Measurements from ENCODE around the gene ALK.

ALK gene

GRCh38 chr2:29335396-29335795 lies 586.0 kb downstream of the ALK start:
- no peak for TF ChIP-seq TAF1 (IDR thresholded peaks at IDR 0.05; ENCODE audit: borderline replicate concordance, insufficient read depth, low read length)
- TF ChIP-seq, protein P1, sequence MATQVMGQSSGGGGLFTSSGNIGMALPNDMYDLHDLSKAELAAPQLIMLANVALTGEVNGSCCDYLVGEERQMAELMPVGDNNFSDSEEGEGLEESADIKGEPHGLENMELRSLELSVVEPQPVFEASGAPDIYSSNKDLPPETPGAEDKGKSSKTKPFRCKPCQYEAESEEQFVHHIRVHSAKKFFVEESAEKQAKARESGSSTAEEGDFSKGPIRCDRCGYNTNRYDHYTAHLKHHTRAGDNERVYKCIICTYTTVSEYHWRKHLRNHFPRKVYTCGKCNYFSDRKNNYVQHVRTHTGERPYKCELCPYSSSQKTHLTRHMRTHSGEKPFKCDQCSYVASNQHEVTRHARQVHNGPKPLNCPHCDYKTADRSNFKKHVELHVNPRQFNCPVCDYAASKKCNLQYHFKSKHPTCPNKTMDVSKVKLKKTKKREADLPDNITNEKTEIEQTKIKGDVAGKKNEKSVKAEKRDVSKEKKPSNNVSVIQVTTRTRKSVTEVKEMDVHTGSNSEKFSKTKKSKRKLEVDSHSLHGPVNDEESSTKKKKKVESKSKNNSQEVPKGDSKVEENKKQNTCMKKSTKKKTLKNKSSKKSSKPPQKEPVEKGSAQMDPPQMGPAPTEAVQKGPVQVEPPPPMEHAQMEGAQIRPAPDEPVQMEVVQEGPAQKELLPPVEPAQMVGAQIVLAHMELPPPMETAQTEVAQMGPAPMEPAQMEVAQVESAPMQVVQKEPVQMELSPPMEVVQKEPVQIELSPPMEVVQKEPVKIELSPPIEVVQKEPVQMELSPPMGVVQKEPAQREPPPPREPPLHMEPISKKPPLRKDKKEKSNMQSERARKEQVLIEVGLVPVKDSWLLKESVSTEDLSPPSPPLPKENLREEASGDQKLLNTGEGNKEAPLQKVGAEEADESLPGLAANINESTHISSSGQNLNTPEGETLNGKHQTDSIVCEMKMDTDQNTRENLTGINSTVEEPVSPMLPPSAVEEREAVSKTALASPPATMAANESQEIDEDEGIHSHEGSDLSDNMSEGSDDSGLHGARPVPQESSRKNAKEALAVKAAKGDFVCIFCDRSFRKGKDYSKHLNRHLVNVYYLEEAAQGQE (IDR thresholded peaks at IDR 0.05; ENCODE audit: insufficient read depth in 1 of 2, low read depth in 2 of 2, low read length in 2 of 2): no peak
- TF ChIP-seq SIN3A (IDR thresholded peaks at IDR 0.05; ENCODE audit: borderline replicate concordance, insufficient read depth, low read length): no peak
- TF ChIP-seq POLR2AphosphoS5 (IDR thresholded peaks at IDR 0.05; ENCODE audit: low read depth, low read length): no peak
- no peak for TF ChIP-seq FOXP2 (optimal IDR thresholded peaks at IDR 0.05; ENCODE audit: borderline replicate concordance, extremely low read depth, extremely low read length, insufficient read depth)

DNA sequence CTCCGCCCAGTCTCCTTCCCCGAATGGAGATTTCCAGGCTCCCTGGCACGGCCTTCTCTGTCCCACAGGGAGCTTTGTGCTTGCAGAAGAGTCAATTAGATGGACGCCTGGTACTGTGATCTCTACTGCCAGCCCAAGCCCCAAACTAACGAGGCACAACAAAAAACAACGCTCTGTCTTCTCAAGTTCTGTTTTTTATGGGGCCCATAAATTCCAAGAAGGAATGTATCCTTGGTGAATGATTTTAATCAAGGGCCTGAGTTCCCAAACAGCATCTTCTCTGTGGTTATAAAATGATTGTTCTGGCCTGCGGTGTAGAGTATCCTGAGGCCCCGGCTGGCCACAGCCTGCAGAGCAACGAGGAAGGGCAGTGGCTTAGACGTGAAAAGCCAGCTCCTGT lies 586.7 kb downstream of the ALK start:
- no peak for TF ChIP-seq POLR2AphosphoS5 (IDR thresholded peaks at IDR 0.05; ENCODE audit: low read depth, low read length)
- TF ChIP-seq, protein P1 (IDR thresholded peaks at IDR 0.05; ENCODE audit: insufficient read depth in 1 of 2, low read depth in 2 of 2, low read length in 2 of 2): no peak
- TF ChIP-seq TAF1 (IDR thresholded peaks at IDR 0.05; ENCODE audit: borderline replicate concordance, insufficient read depth, low read length): no peak
- TF ChIP-seq FOXP2 (optimal IDR thresholded peaks at IDR 0.05; ENCODE audit: borderline replicate concordance, extremely low read depth, extremely low read length, insufficient read depth): no peak
- TF ChIP-seq SIN3A (IDR thresholded peaks at IDR 0.05; ENCODE audit: borderline replicate concordance, insufficient read depth, low read length): no peak

GRCh38 chr2:29332540-29332939 lies 588.8 kb downstream of the ALK start:
- no peak for TF ChIP-seq SIN3A (IDR thresholded peaks at IDR 0.05; ENCODE audit: borderline replicate concordance, insufficient read depth, low read length)
- TF ChIP-seq TAF1 (IDR thresholded peaks at IDR 0.05; ENCODE audit: borderline replicate concordance, insufficient read depth, low read length): no peak
- TF ChIP-seq FOXP2 (optimal IDR thresholded peaks at IDR 0.05; ENCODE audit: borderline replicate concordance, extremely low read depth, extremely low read length, insufficient read depth): no peak
- TF ChIP-seq POLR2AphosphoS5 (IDR thresholded peaks at IDR 0.05; ENCODE audit: low read depth, low read length): no peak
- TF ChIP-seq, protein P1 (IDR thresholded peaks at IDR 0.05; ENCODE audit: insufficient read depth in 1 of 2, low read depth in 2 of 2, low read length in 2 of 2): no peak

DNA sequence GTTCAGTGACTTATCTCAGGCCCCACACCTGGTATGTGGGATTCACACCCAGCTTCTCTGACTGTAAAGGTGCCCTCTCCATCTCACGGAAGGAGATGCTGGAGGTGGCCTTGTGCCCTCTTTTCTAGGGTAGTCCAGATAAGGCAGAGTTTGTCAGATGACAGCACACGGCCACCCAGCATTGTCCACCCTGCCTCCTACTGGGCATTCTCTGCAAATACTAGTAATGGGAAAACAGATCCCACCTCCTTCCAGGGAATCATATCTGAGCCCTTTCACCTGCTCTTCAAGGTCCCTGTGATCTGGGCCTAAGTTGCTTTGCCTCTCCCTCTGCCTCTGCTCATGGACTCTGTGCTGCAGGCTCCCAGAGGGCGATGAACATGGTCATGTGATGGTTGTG lies 591.5 kb downstream of the ALK start:
- TF ChIP-seq FOXP2 (optimal IDR thresholded peaks at IDR 0.05; ENCODE audit: borderline replicate concordance, extremely low read depth, extremely low read length, insufficient read depth): no peak
- TF ChIP-seq TAF1 (IDR thresholded peaks at IDR 0.05; ENCODE audit: borderline replicate concordance, insufficient read depth, low read length): no peak
- no peak for TF ChIP-seq SIN3A (IDR thresholded peaks at IDR 0.05; ENCODE audit: borderline replicate concordance, insufficient read depth, low read length)
- no peak for TF ChIP-seq POLR2AphosphoS5 (IDR thresholded peaks at IDR 0.05; ENCODE audit: low read depth, low read length)
- TF ChIP-seq, protein P1 (IDR thresholded peaks at IDR 0.05; ENCODE audit: insufficient read depth in 1 of 2, low read depth in 2 of 2, low read length in 2 of 2): no peak

GRCh38 chr2:29326926-29327325 lies 594.5 kb downstream of the ALK start:
- TF ChIP-seq POLR2AphosphoS5 (IDR thresholded peaks at IDR 0.05; ENCODE audit: low read depth, low read length) (no peak), FOXP2 (optimal IDR thresholded peaks at IDR 0.05; ENCODE audit: borderline replicate concordance, extremely low read depth, extremely low read length, insufficient read depth) (no peak), TAF1 (IDR thresholded peaks at IDR 0.05; ENCODE audit: borderline replicate concordance, insufficient read depth, low read length) (no peak), SIN3A (IDR thresholded peaks at IDR 0.05; ENCODE audit: borderline replicate concordance, insufficient read depth, low read length) (no peak)
- TF ChIP-seq, protein P1 (IDR thresholded peaks at IDR 0.05; ENCODE audit: insufficient read depth in 1 of 2, low read depth in 2 of 2, low read length in 2 of 2): no peak
